Neural crest cell (in vitro differentiated cells): ENCODE data around the gene TSC22D3. TPM values are rescaled to one million over a fixed set of nuclear protein-coding genes. Genes with fewer than 3 reads are reported as not detected.

Source experiments
- DNase-seq: peaks from one replicate; pipeline ENCODE4 v3.0.0; 2021; ENCODE audit warnings: low read depth, mixed read lengths, low spot score
- H3K27ac Mint-ChIP-seq: one replicate; pipeline ENCODE4 v1.8.0; 2021; ENCODE audit warnings: mild to moderate bottlenecking, mixed read lengths; ENCODE audit not compliant: unreplicated experiment
- H3K27me3 Mint-ChIP-seq: 2 replicates; pipeline ENCODE4 v1.8.0; 2021; ENCODE audit warnings: low read depth, mild to moderate bottlenecking, mixed read lengths
- H3K36me3 Mint-ChIP-seq: 2 replicates; pipeline ENCODE4 v1.8.0; 2021; ENCODE audit warnings: low read depth, mild to moderate bottlenecking, mixed read lengths
- H3K4me1 Mint-ChIP-seq: 2 replicates; pipeline ENCODE4 v1.8.0; 2021; ENCODE audit warnings: mixed read lengths
- H3K4me3 Mint-ChIP-seq: one replicate; pipeline ENCODE4 v1.8.0; 2021; ENCODE audit warnings: mild to moderate bottlenecking, mixed read lengths
- H3K9me3 Mint-ChIP-seq: 2 replicates; pipeline ENCODE4 v1.8.0; 2021; ENCODE audit warnings: mixed read lengths
- total RNA-seq: library from RNA; stranded (reverse); gene quantifications from 2 replicates; pipeline ENCODE4 v1.2.1, GENCODE V29; 2021
- TF ChIP-seq, protein P1 (sequence below): fragments of 200-600 bp; sonication (generic); conservative IDR thresholded peaks from 2 replicates; pipeline ENCODE4 v1.5.0; 2021; ENCODE audit warnings: antibody characterized with exemption, mild to moderate bottlenecking

The TSC22D3 gene
- total RNA-seq, 1 donor from 2014 or later, result 22.3 TPM

- Mint-ChIP-seq H3K36me3 (no peaks in the 10 kb centered on the region), H3K9me3 (no peaks in the 10 kb centered on the region), H3K4me1 (no peaks in the 10 kb centered on the region), H3K27ac (no peak overlapping the region), H3K27me3 (peaks cover 8% of the 10 kb centered on the region), H3K4me3 (no peak overlapping the region)
- no peak for DNase-seq
- TF ChIP-seq, protein P1, sequence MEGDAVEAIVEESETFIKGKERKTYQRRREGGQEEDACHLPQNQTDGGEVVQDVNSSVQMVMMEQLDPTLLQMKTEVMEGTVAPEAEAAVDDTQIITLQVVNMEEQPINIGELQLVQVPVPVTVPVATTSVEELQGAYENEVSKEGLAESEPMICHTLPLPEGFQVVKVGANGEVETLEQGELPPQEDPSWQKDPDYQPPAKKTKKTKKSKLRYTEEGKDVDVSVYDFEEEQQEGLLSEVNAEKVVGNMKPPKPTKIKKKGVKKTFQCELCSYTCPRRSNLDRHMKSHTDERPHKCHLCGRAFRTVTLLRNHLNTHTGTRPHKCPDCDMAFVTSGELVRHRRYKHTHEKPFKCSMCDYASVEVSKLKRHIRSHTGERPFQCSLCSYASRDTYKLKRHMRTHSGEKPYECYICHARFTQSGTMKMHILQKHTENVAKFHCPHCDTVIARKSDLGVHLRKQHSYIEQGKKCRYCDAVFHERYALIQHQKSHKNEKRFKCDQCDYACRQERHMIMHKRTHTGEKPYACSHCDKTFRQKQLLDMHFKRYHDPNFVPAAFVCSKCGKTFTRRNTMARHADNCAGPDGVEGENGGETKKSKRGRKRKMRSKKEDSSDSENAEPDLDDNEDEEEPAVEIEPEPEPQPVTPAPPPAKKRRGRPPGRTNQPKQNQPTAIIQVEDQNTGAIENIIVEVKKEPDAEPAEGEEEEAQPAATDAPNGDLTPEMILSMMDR, result no peak
These were observed 9.0 kb downstream of the TSC22D3 start for GRCh38 chrX:107766470-107767150.

GRCh38 chrX:107764845-107765608 is 10.6 kb downstream of the TSC22D3 start:
- H3K4me3 Mint-ChIP-seq, result no peak overlapping the region
- H3K4me1 Mint-ChIP-seq, result no peaks in the 10 kb centered on the region
- no peak for DNase-seq

DNA sequence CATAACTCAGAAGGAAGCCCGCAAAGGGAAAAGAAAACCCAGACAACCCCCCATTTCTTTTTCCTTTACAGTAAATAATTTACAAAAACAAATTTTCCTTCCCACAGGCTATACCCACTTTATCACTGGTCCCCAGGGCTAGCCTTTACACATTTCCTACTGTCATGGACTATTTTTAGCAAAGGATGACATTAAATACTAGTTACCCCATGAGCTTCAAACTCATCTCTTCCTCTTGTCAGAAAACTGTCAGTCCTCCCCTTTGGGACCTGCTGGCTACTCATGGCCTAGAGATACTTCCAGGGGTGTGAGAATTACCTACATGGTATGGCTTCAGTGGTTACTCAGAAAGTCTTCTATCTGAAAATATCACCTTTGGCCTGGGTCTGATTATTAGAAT is 11.9 kb downstream of the TSC22D3 start:
- DNase-seq, result no peak
- no peaks in the 10 kb centered on the region for H3K4me1 Mint-ChIP-seq
- H3K27ac Mint-ChIP-seq, result no peak overlapping the region
- TF ChIP-seq, protein P1, result no peak
- H3K4me3 Mint-ChIP-seq, result no peak overlapping the region
- H3K9me3 Mint-ChIP-seq, result no peaks in the 10 kb centered on the region
- no peaks in the 10 kb centered on the region for H3K27me3 Mint-ChIP-seq
- no peaks in the 10 kb centered on the region for H3K36me3 Mint-ChIP-seq

More at GRCh38 chrX:107764845-107765608, 10.6 kb downstream of the TSC22D3 start:
- Mint-ChIP-seq H3K36me3 (no peaks in the 10 kb centered on the region), H3K9me3 (no peaks in the 10 kb centered on the region), H3K27ac (no peak overlapping the region), H3K27me3 (peaks cover 2% of the 10 kb centered on the region)
- TF ChIP-seq, protein P1, result no peak

DNA sequence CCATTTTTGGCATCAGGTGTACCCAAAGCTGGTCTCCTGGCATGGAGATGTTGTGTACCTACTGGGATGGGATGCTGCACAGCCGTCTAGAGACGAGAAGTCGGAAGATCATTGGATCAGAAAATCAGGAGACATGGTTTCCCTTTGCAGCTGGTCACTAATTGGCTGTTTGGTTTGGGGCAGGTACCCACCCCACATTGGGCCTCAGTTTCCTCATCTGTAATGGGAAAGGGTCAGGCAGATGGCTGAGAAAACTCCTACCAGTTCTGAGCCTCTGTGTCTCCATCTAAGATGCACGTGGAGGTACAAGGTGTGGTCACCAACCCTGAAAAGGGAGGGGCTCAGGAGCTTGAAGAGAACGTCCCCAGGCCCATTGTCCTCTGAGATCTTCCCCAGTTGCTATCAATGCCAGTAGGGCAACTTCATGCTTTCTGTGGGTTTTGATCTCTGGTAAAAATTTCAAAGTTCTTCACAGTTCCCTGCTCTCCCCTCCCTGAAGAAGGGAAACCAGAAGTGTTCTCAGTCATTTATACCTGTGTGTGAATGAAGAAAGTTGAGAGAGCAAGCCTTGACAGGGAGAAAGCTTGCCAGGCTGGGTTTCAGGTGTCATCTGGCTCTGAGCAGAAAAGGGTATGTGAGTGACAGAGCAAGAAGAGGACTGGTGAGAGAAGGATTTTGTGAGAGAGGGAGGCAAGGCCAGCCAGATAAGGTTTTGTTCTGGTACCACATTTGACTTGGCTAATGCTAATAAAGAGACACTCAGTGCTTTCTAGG is 15.1 kb downstream of the TSC22D3 start:
- TF ChIP-seq, protein P1, result no peak
- Mint-ChIP-seq H3K27ac (no peak overlapping the region), H3K4me3 (no peak overlapping the region), H3K9me3 (no peaks in the 10 kb centered on the region), H3K27me3 (no peaks in the 10 kb centered on the region), H3K36me3 (no peaks in the 10 kb centered on the region), H3K4me1 (no peaks in the 10 kb centered on the region)
- no peak for DNase-seq

GRCh38 chrX:107758231-107758766 is 17.3 kb downstream of the TSC22D3 start:
- no peaks in the 10 kb centered on the region for H3K27me3 Mint-ChIP-seq
- no peaks in the 10 kb centered on the region for H3K36me3 Mint-ChIP-seq

More at GRCh38 chrX:107758231-107758766, 17.3 kb downstream of the TSC22D3 start:
- DNase-seq, result no peak
- H3K4me3 Mint-ChIP-seq, result no peak overlapping the region
- no peaks in the 10 kb centered on the region for H3K4me1 Mint-ChIP-seq
- peak overlapping the region; percentile 6 for H3K27ac Mint-ChIP-seq
- H3K9me3 Mint-ChIP-seq, result no peaks in the 10 kb centered on the region
- TF ChIP-seq, protein P1, result no peak
